HepG2 (cell line): ENCODE measurements around the gene PSMD5. TPM values are rescaled to one million over a fixed set of nuclear protein-coding genes. Genes with fewer than 3 reads are reported as not detected.

Experiments
- ADNP ChIP-seq: sonication (generic); formaldehyde crosslinking; IDR thresholded peaks from 2 replicates; pipeline ENCODE4 v1.4.0; 2020; ENCODE audit warnings: missing genetic modification reagents
- ATF7 ChIP-seq, 2 experiments: fragments of 450-650 bp in 1 of 2; sonication (generic) in 1 of 2; formaldehyde crosslinking in 1 of 2; IDR thresholded peaks; 2 replicates each; pipeline versions ENCODE4 v1.4.0 to v1.6.1; 2016 to 2020; ENCODE audit warnings: antibody characterized with exemption in 1 of 2, mild to moderate bottlenecking in 1 of 2, missing genetic modification reagents in 1 of 2
- CEBPG ChIP-seq: IDR thresholded peaks from 2 replicates; pipeline ENCODE4 v1.6.1; 2016
- CERS6 ChIP-seq: sonication (generic); formaldehyde crosslinking; IDR thresholded peaks from 2 replicates; pipeline ENCODE4 v1.5.0; 2020; ENCODE audit warnings: missing genetic modification reagents
- CREM ChIP-seq, 2 experiments: sonication (generic) in 1 of 2; formaldehyde crosslinking in 1 of 2; IDR thresholded peaks; 2 replicates each; pipeline versions ENCODE4 v1.4.0 to v1.6.1; 2016 to 2020; ENCODE audit warnings: antibody characterized with exemption in 1 of 2, mild to moderate bottlenecking in 1 of 2, missing genetic modification reagents in 1 of 2
- DPF2 ChIP-seq: sonication (generic); formaldehyde crosslinking; IDR thresholded peaks from 2 replicates; pipeline ENCODE4 v1.4.0; 2020; ENCODE audit warnings: mild to moderate bottlenecking, low read depth, missing genetic modification reagents, borderline replicate concordance
- ELF1 ChIP-seq: sonication (generic); formaldehyde crosslinking; IDR thresholded peaks from 2 replicates; pipeline ENCODE4 v1.4.0; 2020; ENCODE audit warnings: missing genetic modification reagents
- ELF4 ChIP-seq: sonication (generic); formaldehyde crosslinking; IDR thresholded peaks from 2 replicates; pipeline ENCODE4 v1.5.0; 2020; ENCODE audit warnings: missing genetic modification reagents, mild to moderate bottlenecking, moderate library complexity, borderline replicate concordance
- FLYWCH1 ChIP-seq: sonication (generic); formaldehyde crosslinking; IDR thresholded peaks from 2 replicates; pipeline ENCODE4 v1.8.1; 2023; ENCODE audit warnings: mild to moderate bottlenecking, missing genetic modification reagents
- GPN1 ChIP-seq: sonication (generic); formaldehyde crosslinking; IDR thresholded peaks from 2 replicates; pipeline ENCODE4 v1.5.1; 2020; ENCODE audit warnings: missing genetic modification reagents, borderline replicate concordance
- HCFC1 ChIP-seq: fragments of 150-350 bp; IDR thresholded peaks from 2 replicates; pipeline ENCODE4 v1.6.1; 2014; ENCODE audit warnings: low read depth, low read length
- HNF4G ChIP-seq, 2 experiments: sonication (generic) in 1 of 2; formaldehyde crosslinking in 1 of 2; IDR thresholded peaks; 2 replicates each; pipeline versions ENCODE4 v1.4.0 to v1.6.1; 2011 to 2020; ENCODE audit warnings: borderline replicate concordance in 2 of 2, low read depth in 2 of 2, mild to moderate bottlenecking in 2 of 2, low read length in 1 of 2, missing genetic modification reagents in 1 of 2, moderate library complexity in 1 of 2
- LRRFIP1 ChIP-seq: sonication (generic); formaldehyde crosslinking; conservative IDR thresholded peaks from 2 replicates; pipeline ENCODE4 v1.4.0; 2020; ENCODE audit warnings: missing genetic modification reagents
- SNRNP70 ChIP-seq: fragments of 200-400 bp; formaldehyde crosslinking; IDR thresholded peaks from 2 replicates; pipeline ENCODE4 v1.6.1; 2017; ENCODE audit warnings: mild to moderate bottlenecking, low read depth, low read length, moderate library complexity
- SP4 ChIP-seq: sonication (generic); formaldehyde crosslinking; IDR thresholded peaks from 2 replicates; pipeline ENCODE4 v1.8.1; 2023; ENCODE audit warnings: mild to moderate bottlenecking, missing genetic modification reagents
- ZBTB10 ChIP-seq: sonication (generic); formaldehyde crosslinking; IDR thresholded peaks from 2 replicates; pipeline ENCODE4 v1.4.0; 2020; ENCODE audit warnings: missing genetic modification reagents, borderline replicate concordance
- ZFP90 ChIP-seq: sonication (generic); formaldehyde crosslinking; IDR thresholded peaks from 2 replicates; pipeline ENCODE4 v1.8.0; 2022; ENCODE audit warnings: missing genetic modification reagents, mild to moderate bottlenecking, inconsistent platforms, borderline replicate concordance
- ZNF225 ChIP-seq: sonication (generic); formaldehyde crosslinking; IDR thresholded peaks from 2 replicates; pipeline ENCODE4 v1.4.0; 2020; ENCODE audit warnings: mild to moderate bottlenecking, missing genetic modification reagents
- ZNF33A ChIP-seq: sonication (generic); formaldehyde crosslinking; IDR thresholded peaks from 2 replicates; pipeline ENCODE4 v1.5.1; 2020; ENCODE audit warnings: missing genetic modification reagents, mild to moderate bottlenecking, moderate library complexity, borderline replicate concordance
- ZNF883 ChIP-seq: sonication (generic); formaldehyde crosslinking; IDR thresholded peaks from 2 replicates; pipeline ENCODE4 v1.5.1; 2020; ENCODE audit warnings: mild to moderate bottlenecking, missing genetic modification reagents; ENCODE audit errors: not compliant biosample characterization
- ZSCAN22 ChIP-seq: sonication (generic); formaldehyde crosslinking; IDR thresholded peaks from 2 replicates; pipeline ENCODE4 v1.4.0; 2020; ENCODE audit warnings: mild to moderate bottlenecking, missing genetic modification reagents
- polyA plus RNA-seq, 8 experiments: library from polyadenylated mRNA; depleted of rRNA in 3 of 8; stranded (reverse) in 7 of 8; unstranded in 1 of 8; fragments of >200 nt; fragmentation: Illumina TruSeq in 4 of 8; extraction: Trizol in 4 of 8; gene quantifications; 2 replicates each; pipeline versions ENCODE4 v1.2.1 to v1.2.3, GENCODE V29; 2011 to 2016; ENCODE audit warnings: low read depth in 4 of 8, missing spikeins in 1 of 8, mixed read lengths in 1 of 8; ENCODE audit not compliant: insufficient read depth in 1 of 8
- total RNA-seq, 5 experiments: library from RNA; depleted of rRNA; stranded (reverse); fragments of >200 nt; fragmentation: Illumina TruSeq; extraction: Trizol; gene quantifications; 2 replicates each; pipeline ENCODE4 v1.2.3, GENCODE V29; 2016; ENCODE audit warnings: low read depth in 1 of 5

The PSMD5 gene
- total and polyA plus RNA-seq, 2 of the 13 experiments (the other 11 are each of a cell fraction or from before 2014, with no cell fraction given), result 12.7 to 18.1 TPM

GRCh38 chr9:120842685-120843485 lies at the start of gene PSMD5 (continued):
- TF ChIP-seq SNRNP70 (no peak), LRRFIP1 (no peak), GPN1 (no peak), HNF4G (IDR thresholded peaks at IDR 0.05; ENCODE audit: borderline replicate concordance, low read depth, low read length) (peak; percentile 13; the same call in 1 of the 2 replicates), HNF4G (CRISPR knock-in tag; IDR thresholded peaks at IDR 0.05; ENCODE audit: borderline replicate concordance, low read depth) (no peak), ZNF883 (no peak), CERS6 (no peak), SP4 (CRISPR knock-in tag) (peak; percentile 52), FLYWCH1 (CRISPR knock-in tag) (no peak), ZSCAN22 (CRISPR knock-in tag) (no peak), ATF7 (IDR thresholded peaks at IDR 0.05) (no peak), ATF7 (CRISPR knock-in tag; IDR thresholded peaks at IDR 0.05) (no peak), CREM (IDR thresholded peaks at IDR 0.05) (peak; percentile 78), CREM (CRISPR knock-in tag; IDR thresholded peaks at IDR 0.05) (no peak), ZFP90 (CRISPR knock-in tag) (peak; percentile 70; the same call in 1 of the 2 replicates), ADNP (no peak), ELF4 (CRISPR knock-in tag) (no peak), HCFC1 (no peak), DPF2 (CRISPR knock-in tag) (no peak), ZNF33A (CRISPR knock-in tag) (no peak), CEBPG (CRISPR knock-in tag) (peak; percentile 49), ZBTB10 (peak; percentile 71; the same call in 1 of the 2 replicates), ZNF225 (CRISPR knock-in tag) (no peak), ELF1 (peak; percentile 64)
